ENCODE results near the gene APLP2.

The APLP2 gene

DNA sequence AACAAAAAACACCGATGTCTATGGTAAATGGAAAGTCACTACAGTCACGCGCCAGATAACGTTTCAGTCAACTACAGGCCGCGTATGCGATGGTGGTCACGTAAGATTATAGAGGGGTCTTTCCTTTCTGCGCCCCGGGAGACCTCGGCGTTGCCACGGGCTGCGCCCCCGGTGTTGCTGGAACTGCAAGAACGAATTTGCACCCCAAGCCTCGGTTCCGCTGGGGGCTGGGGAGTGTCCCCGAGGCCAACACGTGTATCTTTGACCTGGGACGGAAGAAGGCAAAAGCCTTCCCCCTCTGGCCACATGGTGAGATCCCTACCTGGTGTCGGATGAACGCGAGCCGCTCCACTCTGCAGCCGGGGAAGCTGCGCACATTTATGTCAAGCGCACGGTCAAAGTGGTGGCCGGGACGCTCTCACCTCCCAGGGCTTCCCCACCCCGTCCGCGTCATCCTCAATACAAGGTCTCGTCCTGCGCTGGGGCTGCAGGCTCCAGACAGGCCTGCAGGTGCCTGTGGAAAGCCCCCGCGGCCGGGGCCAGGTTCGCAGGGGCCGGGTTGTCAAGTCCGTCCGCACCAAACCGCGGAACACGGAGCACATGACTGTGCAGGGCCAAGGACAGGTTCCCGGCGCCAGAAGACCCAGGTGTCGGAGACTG is 29.3 kb upstream of the APLP2 start:
- DNase-seq (ENCODE audit: low read depth) = no peak
- no peak overlapping the region for H3K4me3 ChIP-seq (ENCODE audit: low read depth, low read length)
- TF ChIP-seq, protein P1, sequence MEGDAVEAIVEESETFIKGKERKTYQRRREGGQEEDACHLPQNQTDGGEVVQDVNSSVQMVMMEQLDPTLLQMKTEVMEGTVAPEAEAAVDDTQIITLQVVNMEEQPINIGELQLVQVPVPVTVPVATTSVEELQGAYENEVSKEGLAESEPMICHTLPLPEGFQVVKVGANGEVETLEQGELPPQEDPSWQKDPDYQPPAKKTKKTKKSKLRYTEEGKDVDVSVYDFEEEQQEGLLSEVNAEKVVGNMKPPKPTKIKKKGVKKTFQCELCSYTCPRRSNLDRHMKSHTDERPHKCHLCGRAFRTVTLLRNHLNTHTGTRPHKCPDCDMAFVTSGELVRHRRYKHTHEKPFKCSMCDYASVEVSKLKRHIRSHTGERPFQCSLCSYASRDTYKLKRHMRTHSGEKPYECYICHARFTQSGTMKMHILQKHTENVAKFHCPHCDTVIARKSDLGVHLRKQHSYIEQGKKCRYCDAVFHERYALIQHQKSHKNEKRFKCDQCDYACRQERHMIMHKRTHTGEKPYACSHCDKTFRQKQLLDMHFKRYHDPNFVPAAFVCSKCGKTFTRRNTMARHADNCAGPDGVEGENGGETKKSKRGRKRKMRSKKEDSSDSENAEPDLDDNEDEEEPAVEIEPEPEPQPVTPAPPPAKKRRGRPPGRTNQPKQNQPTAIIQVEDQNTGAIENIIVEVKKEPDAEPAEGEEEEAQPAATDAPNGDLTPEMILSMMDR (IDR thresholded peaks at IDR 0.05; ENCODE audit: insufficient read depth, low read depth, low read length, missing control alignments) = no peak

DNA sequence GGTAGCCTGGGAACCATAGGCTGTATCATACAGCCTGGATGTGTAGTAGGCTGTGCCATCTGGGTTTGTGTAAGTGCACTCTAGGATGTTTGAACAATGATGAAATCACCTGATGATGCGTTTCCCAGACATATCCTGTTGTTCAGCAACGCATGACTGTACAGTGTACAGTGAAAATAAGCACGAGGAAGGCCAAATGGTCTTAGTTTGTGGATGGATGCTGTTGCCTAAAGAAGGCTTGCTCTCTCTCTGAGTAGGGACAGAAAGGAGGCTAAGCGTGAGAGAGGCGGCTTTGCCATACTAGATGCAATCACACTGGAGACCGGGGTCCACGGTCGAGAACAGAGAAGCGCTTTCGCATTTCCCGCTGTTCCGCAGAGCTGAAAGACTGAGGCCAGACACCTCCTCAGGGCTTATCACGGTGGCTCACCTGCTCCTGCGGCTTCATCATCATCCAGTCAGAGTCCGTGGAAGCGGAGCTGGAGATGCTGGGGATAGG is 27.6 kb upstream of the APLP2 start:
- TF ChIP-seq, protein P1 (IDR thresholded peaks at IDR 0.05; ENCODE audit: insufficient read depth, low read depth, low read length, missing control alignments) = no peak
- H3K4me3 ChIP-seq (ENCODE audit: low read depth, low read length) = no peak overlapping the region
- DNase-seq (ENCODE audit: low read depth) = no peak

DNA sequence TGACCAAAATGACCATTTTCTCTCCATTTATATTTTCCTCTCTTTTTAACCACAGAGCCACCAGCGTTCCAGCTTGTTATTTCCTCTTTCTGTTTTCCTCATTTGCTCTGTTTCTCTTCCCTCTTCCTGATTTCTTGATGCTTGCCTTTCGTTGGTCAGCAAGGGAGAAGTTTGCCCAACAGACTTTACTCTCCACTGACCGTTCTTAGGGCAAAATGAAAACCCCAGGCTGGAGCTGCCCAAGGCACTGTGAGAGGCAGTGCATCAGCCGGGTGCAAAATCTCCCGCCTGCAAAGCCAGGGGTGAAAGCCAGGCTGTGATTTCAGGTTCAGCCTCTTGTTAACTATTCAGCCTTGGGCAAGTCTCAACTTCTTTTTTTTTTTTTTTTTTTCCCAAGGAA is 26.1 kb upstream of the APLP2 start:
- DNase-seq (ENCODE audit: low read depth) = no peak
- no peak overlapping the region for H3K4me3 ChIP-seq (ENCODE audit: low read depth, low read length)

DNA sequence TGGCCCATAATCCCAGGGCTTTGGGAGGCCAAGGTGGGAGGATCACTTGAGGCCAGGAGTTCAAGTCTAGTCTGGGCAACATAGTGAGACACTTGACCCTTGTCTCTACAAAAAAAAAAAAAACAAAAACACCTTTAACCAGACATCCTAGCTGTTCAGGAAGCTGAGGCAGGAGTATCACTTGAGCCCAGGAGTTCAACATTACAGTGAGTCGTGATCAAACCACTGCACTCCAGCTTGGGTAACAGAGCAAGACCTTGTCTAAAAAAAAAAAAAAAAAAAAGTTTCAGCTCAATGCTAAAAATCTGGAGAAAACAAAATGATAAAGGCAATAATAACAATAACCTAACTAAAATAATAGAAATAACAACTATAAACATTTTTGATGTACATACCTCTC is 22.6 kb upstream of the APLP2 start:
- TF ChIP-seq, protein P1 (IDR thresholded peaks at IDR 0.05; ENCODE audit: insufficient read depth, low read depth, low read length, missing control alignments) = no peak
- no peak overlapping the region for H3K4me3 ChIP-seq (ENCODE audit: low read depth, low read length)
- DNase-seq (ENCODE audit: low read depth) = no peak

More for the DNA sequence above, 26.1 kb upstream of the APLP2 start:
- TF ChIP-seq, protein P1 (IDR thresholded peaks at IDR 0.05; ENCODE audit: insufficient read depth, low read depth, low read length, missing control alignments) = no peak

DNA sequence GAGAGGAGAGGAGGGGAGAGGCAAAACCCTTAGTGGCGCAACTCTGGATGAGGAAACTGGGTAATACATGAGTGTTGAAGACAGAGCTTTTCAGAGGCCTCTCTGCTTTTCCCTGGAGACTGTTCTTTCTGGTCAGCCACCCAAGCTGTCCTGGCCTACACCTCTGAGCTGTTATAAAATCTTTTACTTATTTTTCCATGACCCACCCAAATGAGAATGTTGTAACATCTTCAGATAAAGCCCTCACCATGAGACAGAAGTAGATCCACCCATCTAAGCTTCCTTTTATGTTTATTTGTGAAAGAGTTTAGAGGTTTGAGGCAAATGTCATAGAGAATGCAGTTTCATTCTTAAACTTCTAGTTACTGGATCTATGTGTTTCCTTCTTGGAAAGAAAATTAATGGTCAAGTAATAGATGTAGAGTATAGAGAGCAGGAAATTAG is 20.3 kb upstream of the APLP2 start:
- TF ChIP-seq, protein P1 (IDR thresholded peaks at IDR 0.05; ENCODE audit: insufficient read depth, low read depth, low read length, missing control alignments) = no peak
- no peak overlapping the region for H3K4me3 ChIP-seq (ENCODE audit: low read depth, low read length)
- DNase-seq (ENCODE audit: low read depth) = no peak

DNA sequence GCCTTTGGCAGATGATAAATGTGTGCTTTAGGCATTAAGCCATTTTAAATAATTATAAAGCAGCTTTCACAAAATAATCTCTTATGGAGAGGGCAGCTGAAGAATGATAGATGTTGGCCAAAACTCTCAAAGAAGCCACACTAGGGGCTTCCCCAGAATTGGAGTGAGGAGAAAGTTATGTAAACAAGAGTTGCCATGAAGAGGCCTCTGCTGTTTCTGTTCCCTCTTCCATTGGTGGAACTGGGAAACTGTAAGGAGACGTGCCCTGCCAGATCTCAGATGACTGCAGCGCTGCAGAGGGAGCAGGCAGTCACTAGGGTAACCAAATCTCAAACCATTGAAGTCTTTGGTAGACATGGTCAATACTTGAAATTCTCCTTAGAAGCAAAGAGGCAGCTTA is 19.4 kb upstream of the APLP2 start:
- TF ChIP-seq, protein P1 (IDR thresholded peaks at IDR 0.05; ENCODE audit: insufficient read depth, low read depth, low read length, missing control alignments) = no peak
- no peak overlapping the region for H3K4me3 ChIP-seq (ENCODE audit: low read depth, low read length)
- no peak for DNase-seq (ENCODE audit: low read depth)

DNA sequence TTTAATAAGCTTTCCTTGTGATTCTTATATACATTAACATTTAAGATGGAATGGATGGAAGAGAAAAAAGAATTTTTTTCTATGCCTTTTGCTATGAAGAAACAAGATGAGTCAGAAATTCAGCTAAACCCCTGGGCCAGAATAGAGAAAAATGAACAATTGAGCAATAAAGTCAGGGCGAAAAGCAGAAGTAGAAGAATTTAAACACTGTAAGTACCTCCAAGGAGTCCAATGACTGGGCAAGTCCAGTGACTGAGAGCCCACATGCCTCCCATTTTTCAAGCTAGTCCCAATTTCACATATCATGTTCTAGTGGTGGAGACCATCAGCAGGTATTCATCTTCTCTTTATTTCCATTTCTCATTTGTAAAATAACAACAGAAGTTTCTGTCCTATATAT is 18.6 kb upstream of the APLP2 start:
- DNase-seq (ENCODE audit: low read depth) = no peak

More for the DNA sequence above, 18.6 kb upstream of the APLP2 start:
- TF ChIP-seq, protein P1 (IDR thresholded peaks at IDR 0.05; ENCODE audit: insufficient read depth, low read depth, low read length, missing control alignments) = no peak
- no peak overlapping the region for H3K4me3 ChIP-seq (ENCODE audit: low read depth, low read length)
